ENCODE data around the gene C2orf42. TPM values are rescaled to one million over a fixed set of nuclear protein-coding genes. Genes with fewer than 3 reads are reported as not detected.

C2orf42 gene
- total RNA-seq, 1 experiment from 2014 or later = 28.5 TPM

- intact Hi-C loops (cut with micrococcal nuclease) = no loop called here
- no peaks in the 10 kb centered on the region for H3K27me3 Mint-ChIP-seq (ENCODE audit: insufficient read depth, unreplicated experiment)
- H3K27ac Mint-ChIP-seq (ENCODE audit: low read depth, unreplicated experiment) = no peak overlapping the region
- DNase-seq (ENCODE audit: unreplicated experiment) = no peak
- no peak for TF ChIP-seq CTCF (IDR thresholded peaks at IDR 0.05; ENCODE audit: unreplicated experiment)
- H3K4me1 Mint-ChIP-seq (ENCODE audit: insufficient read depth, unreplicated experiment) = peaks cover 11% of the 10 kb centered on the region
- no peak overlapping the region for H3K4me3 Mint-ChIP-seq (ENCODE audit: unreplicated experiment)
- H3K9me3 Mint-ChIP-seq (ENCODE audit: unreplicated experiment) = no peaks in the 10 kb centered on the region
- ChIA-PET POLR2A (no interaction called here), CTCF (interaction anchor here (0.6 kb wide), 1 partner anchor 11 kb away, joined by 3 read pairs; no protein-coding TSS in a partner anchor)
- no TSS peak for BruUV-seq (replicated peaks)
- no peaks in the 10 kb centered on the region for H3K36me3 Mint-ChIP-seq (ENCODE audit: insufficient read depth, unreplicated experiment)
Measured at GRCh38 chr2:70118798-70119454, 71.9 kb downstream of the C2orf42 start.

GRCh38 chr2:70116936-70117552, 73.8 kb downstream of the C2orf42 start:
- DNase-seq (ENCODE audit: unreplicated experiment) = no peak
- Mint-ChIP-seq H3K4me1 (ENCODE audit: insufficient read depth, unreplicated experiment) (no peaks in the 10 kb centered on the region), H3K27me3 (ENCODE audit: insufficient read depth, unreplicated experiment) (no peaks in the 10 kb centered on the region), H3K9me3 (ENCODE audit: unreplicated experiment) (no peaks in the 10 kb centered on the region), H3K36me3 (ENCODE audit: insufficient read depth, unreplicated experiment) (no peaks in the 10 kb centered on the region), H3K4me3 (ENCODE audit: unreplicated experiment) (no peak overlapping the region), H3K27ac (ENCODE audit: low read depth, unreplicated experiment) (no peak overlapping the region)
- ChIA-PET CTCF (interaction anchor here (0.6 kb wide), 1 partner anchor 27 kb away, joined by 3 read pairs; no protein-coding TSS in a partner anchor), POLR2A (interaction anchor here (0.7 to 3.9 kb wide), 2 partner anchors 8 to 15 kb away, joined by 3 to 13 read pairs; no protein-coding TSS in a partner anchor)
- intact Hi-C loops (cut with micrococcal nuclease) = no loop called here
- BruUV-seq (replicated peaks) = no TSS peak
- no peak for TF ChIP-seq CTCF (IDR thresholded peaks at IDR 0.05; ENCODE audit: unreplicated experiment)

- no peak for TF ChIP-seq CTCF (IDR thresholded peaks at IDR 0.05; ENCODE audit: unreplicated experiment)
- no peak for DNase-seq (ENCODE audit: unreplicated experiment)
- Mint-ChIP-seq H3K4me1 (ENCODE audit: insufficient read depth, unreplicated experiment) (no peaks in the 10 kb centered on the region), H3K9me3 (ENCODE audit: unreplicated experiment) (no peaks in the 10 kb centered on the region), H3K36me3 (ENCODE audit: insufficient read depth, unreplicated experiment) (no peaks in the 10 kb centered on the region), H3K27me3 (ENCODE audit: insufficient read depth, unreplicated experiment) (no peaks in the 10 kb centered on the region), H3K27ac (ENCODE audit: low read depth, unreplicated experiment) (no peak overlapping the region), H3K4me3 (ENCODE audit: unreplicated experiment) (no peak overlapping the region)
- BruUV-seq (replicated peaks) = no TSS peak
- intact Hi-C loops (cut with micrococcal nuclease) = no loop called here
- ChIA-PET POLR2A (interaction anchor here (0.9 to 3.9 kb wide), 4 partner anchors 9 to 28 kb away, joined by 3 to 13 read pairs (median 6); no protein-coding TSS in a partner anchor), CTCF (interaction anchor here (0.6 to 0.7 kb wide), 2 partner anchors 19 to 61 kb away, joined by 3 read pairs; no protein-coding TSS in a partner anchor)
Measured at GRCh38 chr2:70115646-70116442, 75.0 kb downstream of the C2orf42 start.
